Gastroesophageal sphincter (tissue), 3 donors: ENCODE results near the gene YTHDF1.

Source experiments
- CTCF ChIP-seq, 4 experiments: fragments of 200-600 bp in 2 of 4; fragments of 450-650 bp in 2 of 4; sonication (generic) in 1 of 4; IDR thresholded peaks; one replicate each; pipeline ENCODE4 v1.5.1; 2017 to 2019; ENCODE audit warnings: antibody characterized with exemption in 4 of 4, mild to moderate bottlenecking in 2 of 4, moderate library complexity in 2 of 4
- POLR2A ChIP-seq, 2 donors: fragments of 450-650 bp; IDR thresholded peaks; one replicate each; pipeline ENCODE4 v1.6.1; 2017; ENCODE audit warnings: antibody characterized with exemption in 2 of 2, mild to moderate bottlenecking in 2 of 2, moderate library complexity in 1 of 2

DNA sequence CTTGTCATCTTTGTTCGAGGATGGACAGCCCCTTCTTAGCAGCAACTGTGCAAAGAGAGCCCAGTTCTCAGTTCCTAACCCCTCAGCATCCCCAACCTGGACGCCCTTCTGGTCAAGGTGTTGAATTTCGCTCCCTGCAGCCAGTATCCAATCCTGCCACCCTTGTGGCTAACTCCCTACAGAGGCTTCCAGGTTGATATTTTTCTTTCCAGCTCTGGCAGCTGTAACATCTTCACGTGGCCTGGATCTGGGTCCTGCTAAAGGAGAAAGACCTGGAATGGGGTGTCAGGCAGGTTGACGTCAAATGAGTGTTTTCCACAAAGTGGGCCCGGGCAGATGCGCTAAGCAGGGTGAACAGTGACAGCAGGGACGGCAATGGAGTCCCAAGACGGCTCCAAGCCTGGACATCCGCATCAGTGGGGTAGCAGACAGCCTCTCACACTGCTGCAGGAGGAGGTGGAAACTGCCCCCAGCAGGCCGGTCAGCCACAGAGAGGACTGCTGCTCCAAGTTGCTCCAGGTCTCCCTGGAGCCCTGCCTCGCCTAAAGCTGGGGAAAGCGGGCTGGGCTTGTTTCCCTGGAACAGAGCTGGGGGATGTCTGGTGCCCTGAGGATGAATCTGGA is 1.0 kb upstream of the YTHDF1 start:
- TF ChIP-seq CTCF (IDR thresholded peaks at IDR 0.05), result no peak
- no peak for TF ChIP-seq POLR2A (IDR thresholded peaks at IDR 0.05)
